Karpas-422 (cell line): ENCODE results near the gene CCL3. TPM values are rescaled to one million over a fixed set of nuclear protein-coding genes. Genes with fewer than 3 reads are reported as not detected.

ENCODE experiments used
- DNase-seq: peaks from one replicate; pipeline ENCODE4 v3.0.0-alpha.2; 2015
- H2AFZ ChIP-seq: fragments of 200-600 bp; sonication (generic); 2 replicates; pipeline ENCODE4 v1.6.1; 2014; ENCODE audit warnings: antibody characterized with exemption, low read length, mixed read lengths
- H3K27ac ChIP-seq: fragments of 200-600 bp; sonication (generic); 2 replicates; pipeline ENCODE4 v1.5.1; 2014; ENCODE audit warnings: mild to moderate bottlenecking, low read length, moderate library complexity
- H3K27me3 ChIP-seq: fragments of 200-600 bp; sonication (generic); 2 replicates; pipeline ENCODE4 v1.6.1; 2014; ENCODE audit warnings: low read length, mixed read lengths
- H3K36me3 ChIP-seq: fragments of 200-600 bp; sonication (generic); 2 replicates; pipeline ENCODE4 v1.6.1; 2014; ENCODE audit warnings: low read length, mixed read lengths; ENCODE audit not compliant: insufficient read depth
- H3K4me1 ChIP-seq: fragments of 200-600 bp; sonication (generic); 2 replicates; pipeline ENCODE4 v1.6.1; 2014; ENCODE audit warnings: mild to moderate bottlenecking, low read length, mixed read lengths
- H3K4me2 ChIP-seq: fragments of 200-600 bp; sonication (generic); 2 replicates; pipeline ENCODE4 v1.6.1; 2014; ENCODE audit warnings: low read length, low read depth, mild to moderate bottlenecking; ENCODE audit not compliant: poor library complexity, severe bottlenecking
- H3K4me3 ChIP-seq: fragments of 200-600 bp; sonication (generic); 2 replicates; pipeline ENCODE4 v1.5.1; 2014; ENCODE audit warnings: mild to moderate bottlenecking, antibody characterized with exemption, low read length, mixed read lengths
- H3K79me2 ChIP-seq: fragments of 200-600 bp; sonication (generic); 2 replicates; pipeline ENCODE4 v1.6.1; 2014; ENCODE audit warnings: mild to moderate bottlenecking, low read length, mixed read lengths
- H3K9ac ChIP-seq: fragments of 200-600 bp; sonication (generic); 2 replicates; pipeline ENCODE4 v1.6.0; 2014; ENCODE audit warnings: low read length
- H3K9me2 ChIP-seq: fragments of 200-600 bp; sonication (generic), shearing (Covaris generic); replicated peaks from 2 replicates; pipeline ENCODE4 v1.6.0; 2014; ENCODE audit warnings: mild to moderate bottlenecking, low read length, moderate library complexity; ENCODE audit not compliant: insufficient read depth
- H3K9me3 ChIP-seq: fragments of 300-700, 200-600 bp; sonication (generic); 2 replicates; pipeline ENCODE4 v1.6.1; 2014; ENCODE audit warnings: low read length, mixed read lengths
- H4K20me1 ChIP-seq: fragments of 200-600 bp; sonication (generic); 2 replicates; pipeline ENCODE4 v1.6.1; 2014; ENCODE audit warnings: mild to moderate bottlenecking, antibody characterized with exemption, low read length, low read depth; ENCODE audit not compliant: insufficient read depth
- total RNA-seq: library from RNA; depleted of rRNA; stranded (reverse); fragments of >200 nt; shearing (Covaris generic); gene quantifications from 2 replicates; pipeline ENCODE4 v1.2.3, GENCODE V29; 2014; ENCODE audit warnings: low replicate concordance; rRNA removed

Gene CCL3
- total RNA-seq = 2.1 TPM in 1 of 2 replicates, not detected in the other

GRCh38 chr17:36089888-36090836 lies at the start of gene CCL3:
Gene CCL3 (minus strand): TSS chr17:36090143. CDS start chr17:36090058, 85 bp downstream.
- Histone ChIP-seq H3K4me1 (peaks cover 37% of the 10 kb centered on the region), H3K4me2 (peak within 1 kb of the TSS; percentile 55), H3K9ac (no peak within 1 kb of the TSS), H2AFZ (no peak within 1 kb of the TSS), H3K36me3 (no peaks in the 10 kb centered on the region), H3K9me2 (no peaks in the 10 kb centered on the region), H4K20me1 (no peaks in the 10 kb centered on the region), H3K9me3 (no peaks in the 10 kb centered on the region), H3K4me3 (peak within 1 kb of the TSS; percentile 18), H3K27ac (no peak within 1 kb of the TSS), H3K27me3 (no peaks in the 10 kb centered on the region), H3K79me2 (no peaks in the 10 kb centered on the region)
- DNase-seq = peak; percentile 90

- Histone ChIP-seq H3K9me3 (no peaks in the 10 kb centered on the region), H3K9ac (no peak overlapping the region), H2AFZ (no peak overlapping the region), H3K36me3 (no peaks in the 10 kb centered on the region), H3K9me2 (no peaks in the 10 kb centered on the region), H3K4me2 (no peak overlapping the region), H3K27me3 (no peaks in the 10 kb centered on the region; the same call in 1 of the 2 replicates), H3K4me1 (peaks cover 26% of the 10 kb centered on the region), H3K79me2 (no peaks in the 10 kb centered on the region), H3K27ac (no peak overlapping the region), H4K20me1 (no peaks in the 10 kb centered on the region), H3K4me3 (no peak overlapping the region)
- no peak for DNase-seq
These were observed 46.5 kb upstream of the CCL3 start for GRCh38 chr17:36136439-36136838.

- Histone ChIP-seq H3K27ac (no peak overlapping the region), H3K36me3 (no peaks in the 10 kb centered on the region), H3K79me2 (no peaks in the 10 kb centered on the region), H3K9me3 (no peaks in the 10 kb centered on the region), H3K27me3 (no peaks in the 10 kb centered on the region), H2AFZ (no peak overlapping the region), H3K9ac (no peak overlapping the region), H3K4me2 (no peak overlapping the region), H3K4me3 (no peak overlapping the region), H3K4me1 (peaks cover 26% of the 10 kb centered on the region), H4K20me1 (no peaks in the 10 kb centered on the region), H3K9me2 (no peaks in the 10 kb centered on the region)
- no peak for DNase-seq
These were observed 46.1 kb upstream of the CCL3 start for GRCh38 chr17:36136036-36136435.

- H3K4me3 ChIP-seq = no peak overlapping the region
- no peak overlapping the region for H3K4me2 ChIP-seq
- no peak overlapping the region for H3K9ac ChIP-seq
- H3K36me3 ChIP-seq = no peaks in the 10 kb centered on the region
- H4K20me1 ChIP-seq = no peaks in the 10 kb centered on the region
- no peak overlapping the region for H2AFZ ChIP-seq
- DNase-seq = no peak
- peaks cover 26% of the 10 kb centered on the region for H3K4me1 ChIP-seq
- no peaks in the 10 kb centered on the region for H3K79me2 ChIP-seq
- H3K27ac ChIP-seq = no peak overlapping the region
- H3K27me3 ChIP-seq = no peaks in the 10 kb centered on the region
- no peaks in the 10 kb centered on the region for H3K9me2 ChIP-seq
- no peaks in the 10 kb centered on the region for H3K9me3 ChIP-seq
These were observed 45.5 kb upstream of the CCL3 start for GRCh38 chr17:36135465-36135864.

- no peaks in the 10 kb centered on the region for H3K9me2 ChIP-seq
- DNase-seq = no peak
- no peaks in the 10 kb centered on the region for H3K79me2 ChIP-seq
- H3K9me3 ChIP-seq = no peaks in the 10 kb centered on the region
- H3K4me1 ChIP-seq = peaks cover 37% of the 10 kb centered on the region
- no peak overlapping the region for H3K4me3 ChIP-seq
- H3K4me2 ChIP-seq = no peak overlapping the region
- H4K20me1 ChIP-seq = no peaks in the 10 kb centered on the region
- no peak overlapping the region for H3K27ac ChIP-seq
- no peak overlapping the region for H2AFZ ChIP-seq
- no peak overlapping the region for H3K9ac ChIP-seq
- no peaks in the 10 kb centered on the region for H3K27me3 ChIP-seq
- H3K36me3 ChIP-seq = no peaks in the 10 kb centered on the region
These were observed 43.8 kb upstream of the CCL3 start for GRCh38 chr17:36133602-36134236.

- H3K79me2 ChIP-seq = no peaks in the 10 kb centered on the region
- H3K4me2 ChIP-seq = no peak overlapping the region
- no peak for DNase-seq
- no peaks in the 10 kb centered on the region for H3K9me2 ChIP-seq
- H3K9me3 ChIP-seq = no peaks in the 10 kb centered on the region
- no peak overlapping the region for H3K9ac ChIP-seq
- H3K4me3 ChIP-seq = no peak overlapping the region
- H3K36me3 ChIP-seq = no peaks in the 10 kb centered on the region
- H3K27ac ChIP-seq = no peak overlapping the region
- no peaks in the 10 kb centered on the region for H3K27me3 ChIP-seq
- H3K4me1 ChIP-seq = peaks cover 50% of the 10 kb centered on the region
- no peak overlapping the region for H2AFZ ChIP-seq
- H4K20me1 ChIP-seq = no peaks in the 10 kb centered on the region
These were observed 42.5 kb upstream of the CCL3 start for GRCh38 chr17:36132421-36132831.

GRCh38 chr17:36131931-36132330 lies 42.0 kb upstream of the CCL3 start:
- no peak overlapping the region for H3K4me2 ChIP-seq

GRCh38 chr17:36131421-36131820 lies 41.5 kb upstream of the CCL3 start:
- DNase-seq = peak; percentile 62
- Histone ChIP-seq H3K36me3 (no peaks in the 10 kb centered on the region), H3K4me1 (peaks cover 59% of the 10 kb centered on the region)

More at GRCh38 chr17:36131931-36132330, 42.0 kb upstream of the CCL3 start:
- DNase-seq = no peak
- Histone ChIP-seq H2AFZ (no peak overlapping the region), H3K9me3 (no peaks in the 10 kb centered on the region), H3K9me2 (no peaks in the 10 kb centered on the region), H3K27ac (no peak overlapping the region), H3K4me1 (peaks cover 54% of the 10 kb centered on the region), H3K4me3 (no peak overlapping the region), H3K79me2 (no peaks in the 10 kb centered on the region), H3K36me3 (no peaks in the 10 kb centered on the region), H4K20me1 (no peaks in the 10 kb centered on the region), H3K9ac (no peak overlapping the region), H3K27me3 (no peaks in the 10 kb centered on the region)

More at GRCh38 chr17:36131421-36131820, 41.5 kb upstream of the CCL3 start:
- Histone ChIP-seq H3K9ac (no peak overlapping the region), H3K9me3 (no peaks in the 10 kb centered on the region), H3K9me2 (no peaks in the 10 kb centered on the region), H3K27ac (no peak overlapping the region), H3K79me2 (no peaks in the 10 kb centered on the region), H2AFZ (no peak overlapping the region), H4K20me1 (no peaks in the 10 kb centered on the region), H3K4me3 (no peak overlapping the region), H3K4me2 (no peak overlapping the region), H3K27me3 (no peaks in the 10 kb centered on the region)
